NCI-H345 (cell line): Measurements from ENCODE around the gene LAGE3.

Experiments
- DNase-seq: peaks from one replicate; lab custom pipeline; 2025; lab: John Stamatoyannopoulos, UW

Gene LAGE3

GRCh38 chrX:154457491-154458115 lies 21.5 kb downstream of the LAGE3 start:
- peak; percentile 66 for DNase-seq

- DNase-seq = no peak
Observed at GRCh38 chrX:154452823-154453222, 26.3 kb downstream of the LAGE3 start.

GRCh38 chrX:154450312-154450711 lies 28.8 kb downstream of the LAGE3 start:
- DNase-seq = no peak

DNA sequence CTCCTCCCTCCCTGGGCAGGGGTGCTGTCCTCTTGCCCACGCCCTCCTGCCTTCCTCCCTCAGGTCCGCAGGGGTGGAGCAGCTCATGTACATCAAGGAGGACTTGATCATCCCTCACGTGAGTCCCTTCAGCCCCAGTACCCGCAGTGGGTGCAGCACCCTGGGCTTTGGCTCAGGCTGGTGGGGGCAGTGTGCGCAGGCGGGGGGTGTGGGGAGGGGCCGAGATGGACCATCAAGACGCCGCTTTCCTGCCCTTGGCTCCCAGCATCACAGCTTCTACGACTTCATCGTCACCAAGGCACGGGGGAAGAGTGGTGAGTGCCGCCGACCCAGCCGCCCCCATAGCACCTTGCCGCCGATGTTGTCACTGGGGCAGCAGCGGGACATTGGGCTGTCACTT lies 29.5 kb downstream of the LAGE3 start:
- DNase-seq = no peak

DNA sequence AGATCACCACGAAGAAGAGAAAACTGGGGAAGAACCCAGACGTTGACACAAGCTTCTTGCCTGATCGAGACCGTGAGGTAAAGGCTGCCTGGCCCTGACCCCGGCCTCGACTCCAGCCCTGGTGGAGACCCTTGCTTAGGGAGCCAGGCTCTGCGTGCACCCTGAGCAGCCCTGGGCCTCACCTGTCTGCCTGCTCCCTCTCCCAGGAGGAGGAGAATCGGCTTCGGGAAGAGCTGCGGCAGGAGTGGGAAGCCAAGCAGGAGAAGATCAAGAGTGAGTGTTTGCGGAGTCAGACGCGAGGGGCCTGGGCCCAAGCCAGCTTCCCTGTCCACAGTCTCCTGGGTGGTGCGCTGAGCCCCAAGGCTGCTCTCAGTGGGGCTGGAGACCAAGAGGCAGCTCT lies 30.6 kb downstream of the LAGE3 start:
- DNase-seq = no peak

DNA sequence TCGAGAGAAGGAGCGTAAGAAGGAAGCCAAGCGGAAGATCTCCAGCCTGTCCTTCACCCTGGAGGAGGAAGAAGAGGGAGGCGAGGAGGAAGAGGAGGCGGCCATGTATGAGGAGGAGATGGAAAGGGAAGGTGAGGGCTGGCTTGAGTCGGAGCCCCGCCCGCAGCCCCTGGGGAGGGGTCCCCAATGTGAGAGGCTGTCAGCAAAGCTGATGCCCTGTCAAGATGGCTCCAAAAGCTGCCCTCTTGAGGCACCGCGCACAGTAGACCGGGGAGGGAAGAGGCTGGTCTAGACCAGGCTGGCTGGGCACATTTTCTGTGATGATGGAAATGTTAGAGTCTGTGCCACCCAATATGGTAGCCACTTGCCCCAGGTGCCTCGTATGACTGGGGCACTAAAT lies 32.7 kb downstream of the LAGE3 start:
- no peak for DNase-seq

DNA sequence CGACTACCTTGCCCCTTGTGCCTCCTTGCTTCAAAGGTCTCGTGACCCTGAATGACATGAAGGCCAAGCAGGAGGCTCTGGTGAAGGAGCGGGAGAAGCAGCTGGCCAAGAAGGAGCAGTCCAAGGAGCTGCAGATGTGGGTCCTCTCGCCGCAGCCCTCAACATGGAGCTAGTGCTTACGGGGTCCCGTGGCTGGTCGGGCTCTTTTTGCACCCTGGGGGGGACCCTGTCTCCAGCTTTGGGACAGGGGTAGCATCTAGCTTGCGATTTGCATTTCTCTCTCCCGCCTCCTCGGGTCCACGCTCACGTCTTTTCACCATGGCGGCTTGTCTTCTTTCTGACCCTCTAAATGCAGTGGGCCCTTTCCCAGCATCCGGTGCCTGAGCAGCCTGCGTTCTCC lies 33.3 kb downstream of the LAGE3 start:
- DNase-seq = no peak

GRCh38 chrX:154444755-154445246 lies 34.3 kb downstream of the LAGE3 start:
- no peak for DNase-seq

DNA sequence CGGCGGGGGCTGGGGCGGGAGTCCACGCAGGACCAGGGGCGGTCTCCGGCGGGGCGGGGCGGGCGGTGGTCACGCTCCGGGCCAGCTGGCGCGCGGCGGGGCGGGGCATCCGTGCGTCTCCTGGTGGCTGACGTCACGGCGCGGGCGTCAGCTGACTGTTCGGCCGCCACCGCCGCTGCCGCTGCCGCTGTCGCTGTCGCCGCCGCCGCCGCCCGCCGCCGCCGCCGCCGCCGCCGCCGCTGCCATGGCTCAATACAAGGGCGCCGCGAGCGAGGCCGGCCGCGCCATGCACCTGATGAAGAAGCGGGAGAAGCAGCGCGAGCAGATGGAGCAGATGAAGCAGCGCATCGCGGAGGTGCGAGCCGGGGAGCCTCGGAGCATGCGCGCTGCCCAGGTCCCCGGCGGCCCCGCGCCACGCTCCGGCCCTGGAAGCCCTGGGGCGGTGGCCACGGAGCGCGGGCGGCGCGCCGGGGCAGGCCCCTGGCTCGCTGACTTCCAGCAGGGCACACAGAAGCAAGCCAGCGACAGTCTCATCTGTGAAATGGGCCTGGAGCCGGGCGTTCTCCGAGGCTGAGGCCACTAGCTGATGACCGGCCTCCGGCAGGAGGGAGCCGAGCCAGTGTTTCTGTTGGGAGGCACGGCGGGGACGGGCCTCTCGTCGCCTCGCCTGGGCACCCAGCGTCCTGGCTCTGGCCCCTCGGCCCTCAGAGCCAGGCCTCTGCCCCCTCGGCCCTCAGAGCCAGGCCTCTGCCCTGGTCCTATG lies 34.9 kb downstream of the LAGE3 start, which contains the start of gene FAM50A:
FAM50A (plus strand) TSS at position 150 of the 763 bp plus-strand sequence; CDS start at position 245, 95 bp downstream.
- DNase-seq = peak; percentile 73

- DNase-seq = no peak
Observed at GRCh38 chrX:154443479-154443910, 35.6 kb downstream of the LAGE3 start.

DNA sequence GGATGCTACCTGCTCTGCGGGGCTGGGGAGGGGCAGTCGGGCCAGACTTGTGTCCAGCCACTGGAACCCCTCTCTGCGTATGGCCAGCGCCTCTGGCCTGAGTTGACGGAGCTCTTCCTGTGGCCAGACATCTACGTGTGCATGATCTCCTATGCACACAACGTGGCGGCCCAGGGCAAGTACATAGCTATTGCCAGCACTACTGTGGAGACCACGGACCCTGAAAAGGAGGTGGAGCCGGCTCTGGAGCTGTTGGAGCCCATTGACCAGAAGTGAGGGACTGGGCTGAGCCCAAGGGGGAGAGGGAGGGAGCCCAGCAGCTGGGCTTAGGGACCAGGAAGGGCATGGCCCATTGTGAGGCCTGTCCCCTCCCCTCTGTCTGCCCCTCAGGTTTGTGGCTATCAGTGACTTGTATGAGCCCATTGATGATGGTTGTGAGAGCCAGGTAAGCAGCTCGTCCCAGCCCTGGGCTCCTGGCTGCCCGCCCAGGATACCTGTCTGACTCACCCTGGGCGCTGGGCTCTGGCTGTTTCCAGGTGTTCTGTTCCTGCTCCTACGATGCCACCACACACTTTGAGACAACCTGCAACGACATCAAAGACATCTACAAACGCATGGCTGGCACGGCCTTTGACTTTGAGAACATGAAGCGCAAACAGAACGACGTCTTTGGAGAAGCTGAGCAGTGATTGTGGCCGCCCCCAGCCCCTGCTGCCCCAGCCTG lies 36.9 kb downstream of the LAGE3 start:
- no peak for DNase-seq

DNA sequence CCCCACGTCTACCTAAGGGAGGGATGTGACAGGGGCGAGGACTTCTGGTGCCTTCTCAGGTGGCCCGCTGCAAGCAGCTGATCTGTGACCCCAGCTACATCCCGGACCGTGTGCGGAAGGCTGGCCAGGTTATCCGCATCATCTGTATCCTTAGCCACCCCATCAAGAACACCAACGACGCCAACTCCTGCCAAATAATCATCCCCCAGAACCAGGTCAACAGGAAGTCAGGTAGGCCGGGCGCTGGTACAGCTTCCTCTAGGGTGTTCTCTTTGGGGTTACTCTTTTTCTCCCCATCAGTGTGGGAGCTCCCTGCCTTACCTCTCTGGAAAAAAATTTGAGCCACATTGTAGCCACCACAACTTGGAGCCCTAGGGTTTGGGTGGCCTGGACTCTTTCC lies 37.5 kb downstream of the LAGE3 start:
- DNase-seq = no peak

- DNase-seq = no peak
Observed at GRCh38 chrX:154440623-154441357, 38.3 kb downstream of the LAGE3 start.

GRCh38 chrX:154439841-154440240 lies 39.2 kb downstream of the LAGE3 start:
- no peak for DNase-seq

GRCh38 chrX:154437971-154438893 lies 40.8 kb downstream of the LAGE3 start:
- DNase-seq = no peak

GRCh38 chrX:154436983-154437752 lies 41.9 kb downstream of the LAGE3 start, which contains the start of gene GDI1:
TSS of gene GDI1 (plus strand) at chrX:154437154. CDS start at chrX:154437255, 101 bp downstream.
- DNase-seq = peak; percentile 68

- DNase-seq = peak; percentile 39
Observed at GRCh38 chrX:154436374-154436982, 42.6 kb downstream of the LAGE3 start.

DNA sequence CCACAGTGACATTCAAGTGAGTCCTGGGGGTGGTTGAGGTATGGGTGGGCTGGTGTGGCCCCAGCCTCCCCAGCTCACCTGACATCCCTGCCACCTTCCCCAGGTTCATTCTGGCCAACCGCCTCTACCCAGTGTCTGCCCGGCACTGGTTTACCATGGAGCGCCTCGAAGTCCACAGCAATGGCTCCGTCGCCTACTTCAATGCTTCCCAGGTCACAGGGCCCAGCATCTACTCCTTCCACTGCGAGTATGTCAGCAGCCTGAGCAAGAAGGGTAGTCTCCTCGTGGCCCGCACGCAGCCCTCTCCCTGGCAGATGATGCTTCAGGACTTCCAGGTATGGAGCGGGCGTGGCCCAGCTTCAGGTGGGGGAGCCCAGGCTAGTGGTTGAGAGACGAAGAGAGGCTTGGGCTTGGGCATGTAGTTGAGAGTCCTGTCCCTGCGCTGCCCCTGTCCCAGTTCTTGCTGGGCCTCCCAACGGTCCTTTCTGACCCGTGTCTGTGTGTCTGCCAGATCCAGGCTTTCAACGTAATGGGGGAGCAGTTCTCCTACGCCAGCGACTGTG lies 43.8 kb downstream of the LAGE3 start:
- DNase-seq = no peak
